ENCODE results near the gene FBXO8. TPM values are rescaled to one million over a fixed set of nuclear protein-coding genes. Genes with fewer than 3 reads are reported as not detected.

Gene FBXO8
- total RNA-seq, 1 experiment from 2014 or later, result 8.9 TPM

GRCh38 chr4:174286870-174287269, 3.4 kb upstream of the FBXO8 start:
- no peak overlapping the region for H3K27ac Mint-ChIP-seq
- peaks cover 6% of the 10 kb centered on the region for H3K79me2 ChIP-seq (ENCODE audit: insufficient read depth, low read length)
- no peak overlapping the region for H3T11ph ChIP-seq (ENCODE audit: low read length)
- peaks cover 0 to under 1% (median under 1%) of the 10 kb centered on the region in 3 experiments; a peak in 3 of 7 replicates for H3K36me3 Mint-ChIP-seq (ENCODE audit: insufficient read depth in 1 of 3, low read depth in 3 of 3)
- H2AFZ ChIP-seq (ENCODE audit: low read length), result no peak overlapping the region
- H3K23me2 ChIP-seq (ENCODE audit: insufficient read length, low read depth, low read length, poor library complexity, severe bottlenecking), result peaks cover 5% of the 10 kb centered on the region
- H4K91ac ChIP-seq (ENCODE audit: insufficient read length, low read depth, low read length), result no peak overlapping the region
- no peak for TF ChIP-seq CTCF (conservative IDR thresholded peaks at IDR 0.05)
- no peaks in the 10 kb centered on the region for H3K9me3 ChIP-seq (ENCODE audit: control insufficient read depth, low read depth, low read length)
- H3K4me2 ChIP-seq (ENCODE audit: insufficient read depth, insufficient read length, low read length), result no peak overlapping the region
- H3K27ac ChIP-seq (ENCODE audit: insufficient read length, low read depth, low read length), result no peak overlapping the region
- H3K27me3 ChIP-seq (ENCODE audit: insufficient read depth, low read length), result no peaks in the 10 kb centered on the region
- H4K5ac ChIP-seq (ENCODE audit: insufficient read length, low read depth, low read length), result no peak overlapping the region
- no peak overlapping the region for H3K18ac ChIP-seq (ENCODE audit: insufficient read length, low read depth, low read length)
- no peak overlapping the region for H2AK5ac ChIP-seq (ENCODE audit: insufficient read length, low read length)
- no peak overlapping the region for H3K4me3 Mint-ChIP-seq
- no peak overlapping the region for H2BK120ac ChIP-seq (ENCODE audit: low read depth, low read length, poor library complexity, severe bottlenecking)
- H3K79me1 ChIP-seq (ENCODE audit: insufficient read depth, low read depth, low read length, poor library complexity, severe bottlenecking), result peaks cover 5% of the 10 kb centered on the region
- no peak overlapping the region for H2BK15ac ChIP-seq (ENCODE audit: low read depth, low read length)
- H4K8ac ChIP-seq (replicated peaks; ENCODE audit: insufficient read length, low read depth, low read length), result no peak overlapping the region
- H4K20me1 ChIP-seq (ENCODE audit: control insufficient read depth, insufficient read depth, insufficient read length), result no peaks in the 10 kb centered on the region
- H3K4me1 Mint-ChIP-seq, result peaks cover 11 to 20% of the 10 kb centered on the region in 2 experiments
- H3K9ac ChIP-seq (ENCODE audit: extremely low read depth, insufficient read length, low read length), result no peak overlapping the region
- H2BK12ac ChIP-seq (ENCODE audit: insufficient read length, low read depth, low read length), result no peak overlapping the region
- WGBS (ENCODE audit: extremely low coverage, insufficient read length, low lambda C conversion rate), result no CpG with 5 or more reads among the region's 3 CpGs
- no peak overlapping the region for H3K14ac ChIP-seq (ENCODE audit: insufficient read depth, low read length)
- no peaks in the 10 kb centered on the region for H3K27me3 Mint-ChIP-seq (ENCODE audit: low read depth)
- no peak overlapping the region for H3K56ac ChIP-seq (ENCODE audit: insufficient read length, low read depth, low read length)
- H2BK20ac ChIP-seq (ENCODE audit: low read depth, low read length, poor library complexity, severe bottlenecking), result no peak overlapping the region
- H3K4me1 ChIP-seq (ENCODE audit: insufficient read depth, low read length), result no peaks in the 10 kb centered on the region
- H3K9me3 Mint-ChIP-seq, result peaks cover 0 to 2% of the 10 kb centered on the region in 2 experiments; a peak in 2 of 5 replicates
- H3K4ac ChIP-seq (ENCODE audit: low read depth, low read length), result no peak overlapping the region
- H2BK5ac ChIP-seq (ENCODE audit: insufficient read length, low read length), result no peak overlapping the region
- no peak overlapping the region for H3K23ac ChIP-seq (ENCODE audit: insufficient read length, low read depth, low read length)
- no peak for DNase-seq
